Choroid plexus epithelial cell (primary cell): Measurements from ENCODE around the gene LPCAT1.

Source experiments
- DNase-seq: peaks from one replicate; pipeline ENCODE4 v3.0.0-alpha.2; 2010; ENCODE audit warnings: low read depth
- H3K4me3 ChIP-seq: 2 replicates; pipeline ENCODE4 v1.5.1; 2011; ENCODE audit warnings: low read depth, mild to moderate bottlenecking, control low read depth, low read length, moderate library complexity
- CTCF ChIP-seq: conservative IDR thresholded peaks from 2 replicates; pipeline ENCODE4 v1.5.1; 2011; ENCODE audit warnings: low read depth, mild to moderate bottlenecking, control low read depth, inconsistent platforms, low read length, moderate library complexity

LPCAT1 gene

GRCh38 chr5:1512541-1513291, 11.0 kb downstream of the LPCAT1 start:
- DNase-seq, result no peak
- no peak for TF ChIP-seq CTCF
- no peak overlapping the region for H3K4me3 ChIP-seq

- H3K4me3 ChIP-seq, result no peak overlapping the region
- DNase-seq, result no peak
- peak; percentile 49 for TF ChIP-seq CTCF
Measured at GRCh38 chr5:1511651-1512540, 11.9 kb downstream of the LPCAT1 start.

DNA sequence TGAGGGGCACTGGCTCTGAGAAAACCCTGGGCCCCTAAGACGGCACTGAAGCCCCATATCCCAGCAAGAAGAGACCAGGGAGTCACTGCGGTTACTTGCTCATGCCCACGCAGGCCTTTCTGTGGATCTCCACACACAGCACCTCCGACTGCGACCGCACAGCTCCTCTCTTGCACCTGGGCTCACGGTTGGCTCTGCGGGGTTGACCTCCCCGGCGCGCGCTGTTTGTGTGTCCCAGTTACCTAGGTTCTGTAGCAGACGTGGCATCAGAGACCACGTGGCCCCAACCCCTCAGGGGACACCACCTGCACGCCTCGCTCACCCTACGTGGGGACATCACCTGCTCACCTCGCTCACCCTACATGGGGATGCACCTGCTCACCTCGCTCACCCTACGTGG, 12.7 kb downstream of the LPCAT1 start:
- DNase-seq, result no peak
- TF ChIP-seq CTCF, result no peak
- H3K4me3 ChIP-seq, result no peak overlapping the region

GRCh38 chr5:1510631-1511030, 13.1 kb downstream of the LPCAT1 start:
- H3K4me3 ChIP-seq, result no peak overlapping the region
- DNase-seq, result no peak
- no peak for TF ChIP-seq CTCF

DNA sequence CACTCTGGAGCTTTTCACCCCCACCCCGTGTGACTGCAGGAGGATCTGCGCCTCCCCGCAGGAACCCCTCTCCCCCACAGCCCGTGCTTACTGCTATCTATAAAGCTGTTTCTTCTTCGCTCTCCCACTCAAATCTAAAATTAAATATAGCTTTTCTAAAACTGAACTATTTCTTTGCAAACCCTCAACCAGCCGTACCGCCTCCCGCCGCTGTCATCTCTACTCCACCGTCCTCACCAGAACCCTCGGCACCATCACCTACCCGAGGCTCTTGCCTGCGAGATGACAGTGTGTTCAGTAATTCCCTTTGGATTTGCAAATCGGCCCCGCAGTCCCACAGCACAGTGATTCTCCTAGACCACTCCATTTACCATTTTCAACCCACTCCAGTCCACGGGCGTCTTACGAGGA, 13.6 kb downstream of the LPCAT1 start:
- no peak overlapping the region for H3K4me3 ChIP-seq
- TF ChIP-seq CTCF, result no peak
- no peak for DNase-seq

DNA sequence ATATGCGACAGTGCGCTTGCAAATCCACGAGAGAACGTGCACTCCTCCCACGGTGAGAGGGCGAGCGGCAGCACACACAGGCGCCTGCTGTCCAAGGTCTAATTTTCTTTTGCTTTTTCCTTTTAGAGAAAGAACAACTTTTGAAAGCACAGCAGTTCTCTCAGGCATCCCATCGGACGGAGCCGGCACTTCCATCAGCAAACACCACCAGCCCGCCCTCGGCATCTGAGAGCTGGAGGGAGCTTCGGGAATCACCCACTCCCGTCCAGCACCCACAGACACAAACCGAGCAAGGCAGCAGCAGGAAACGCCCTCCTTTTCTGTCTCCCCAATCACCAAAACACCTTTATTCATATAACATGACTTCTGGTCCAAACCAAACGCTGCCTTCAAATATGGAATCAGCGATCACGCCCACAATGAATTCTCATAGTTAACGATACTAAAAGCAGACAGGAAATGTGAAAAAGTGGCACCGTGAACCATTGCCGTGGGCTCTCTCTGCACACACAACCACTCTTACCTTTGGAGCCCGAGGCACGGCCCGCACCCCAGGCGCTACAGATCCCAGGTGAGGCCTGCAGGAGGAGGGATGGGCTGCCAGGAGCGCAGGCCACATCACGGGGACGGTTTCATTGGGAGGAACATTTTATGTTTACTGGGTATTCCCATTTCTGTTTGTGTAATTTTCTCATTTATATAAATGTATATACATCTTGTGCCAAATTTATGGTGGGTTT, 14.2 kb downstream of the LPCAT1 start:
- TF ChIP-seq CTCF, result no peak
- H3K4me3 ChIP-seq, result no peak overlapping the region
- DNase-seq, result no peak
